Measurements from ENCODE around the gene MBLAC2. TPM values are rescaled to one million over a fixed set of nuclear protein-coding genes. Genes with fewer than 3 reads are reported as not detected.

MBLAC2 gene
- total and polyA plus RNA-seq, 2 donors (not counting 1 experiment from before 2014, with no cell fraction given): 3.8 to 13.3 TPM

DNA sequence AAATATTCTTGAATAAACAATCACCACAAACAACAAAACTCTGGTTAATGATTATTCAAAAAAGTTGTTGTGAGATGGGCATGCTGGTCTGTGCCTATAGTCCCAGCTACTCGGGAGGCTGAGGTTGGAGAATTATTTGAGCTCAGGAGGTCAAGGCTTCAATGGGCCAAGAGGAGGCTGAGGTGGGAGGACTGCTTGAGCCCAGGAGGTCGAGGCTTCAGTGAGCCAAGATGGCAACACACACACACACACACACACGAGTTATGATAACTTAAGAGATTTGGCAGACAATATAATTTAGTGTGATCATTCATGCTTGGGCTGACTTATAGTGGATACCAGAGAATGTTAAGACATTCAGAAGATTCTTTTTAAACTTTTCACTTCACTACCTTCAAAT is 39.9 kb upstream of the MBLAC2 start:
- POLR2A ChIA-PET: no interaction called here
- no peaks in the 10 kb centered on the region for H3K79me2 ChIP-seq (ENCODE audit: control insufficient read depth, insufficient read depth, low read length)
- Mint-ChIP-seq H3K4me3 (no peak overlapping the region), H3K27ac (no peak overlapping the region), H3K27me3 (no peaks in the 10 kb centered on the region), H3K9me3 (ENCODE audit: insufficient read depth) (no peaks in the 10 kb centered on the region), H3K4me1 (peaks cover 5% of the 10 kb centered on the region)
- no peak overlapping the region for H3K4me3 ChIP-seq (ENCODE audit: control extremely low read depth in 1 of 5, extremely low read depth in 1 of 5, insufficient read depth in 1 of 5, low read depth in 2 of 5, low read length in 4 of 5)
- TF ChIP-seq, protein P1, sequence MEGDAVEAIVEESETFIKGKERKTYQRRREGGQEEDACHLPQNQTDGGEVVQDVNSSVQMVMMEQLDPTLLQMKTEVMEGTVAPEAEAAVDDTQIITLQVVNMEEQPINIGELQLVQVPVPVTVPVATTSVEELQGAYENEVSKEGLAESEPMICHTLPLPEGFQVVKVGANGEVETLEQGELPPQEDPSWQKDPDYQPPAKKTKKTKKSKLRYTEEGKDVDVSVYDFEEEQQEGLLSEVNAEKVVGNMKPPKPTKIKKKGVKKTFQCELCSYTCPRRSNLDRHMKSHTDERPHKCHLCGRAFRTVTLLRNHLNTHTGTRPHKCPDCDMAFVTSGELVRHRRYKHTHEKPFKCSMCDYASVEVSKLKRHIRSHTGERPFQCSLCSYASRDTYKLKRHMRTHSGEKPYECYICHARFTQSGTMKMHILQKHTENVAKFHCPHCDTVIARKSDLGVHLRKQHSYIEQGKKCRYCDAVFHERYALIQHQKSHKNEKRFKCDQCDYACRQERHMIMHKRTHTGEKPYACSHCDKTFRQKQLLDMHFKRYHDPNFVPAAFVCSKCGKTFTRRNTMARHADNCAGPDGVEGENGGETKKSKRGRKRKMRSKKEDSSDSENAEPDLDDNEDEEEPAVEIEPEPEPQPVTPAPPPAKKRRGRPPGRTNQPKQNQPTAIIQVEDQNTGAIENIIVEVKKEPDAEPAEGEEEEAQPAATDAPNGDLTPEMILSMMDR (IDR thresholded peaks at IDR 0.05): no peak
- TF ChIP-seq EZH2 (IDR thresholded peaks at IDR 0.05; ENCODE audit: borderline replicate concordance, insufficient read depth, low read depth, low read length, poor library complexity, severe bottlenecking): no peak
- ATAC-seq (ENCODE audit: low read depth) (no peak), DNase-seq (no peak)
- H3K4me1 ChIP-seq (ENCODE audit: control insufficient read depth in 2 of 2, insufficient read depth in 2 of 2, low read length in 2 of 2): no peaks in the 10 kb centered on the region
- peaks cover 4 to 5% of the 10 kb centered on the region in 2 experiments for H3K36me3 ChIP-seq (replicated peaks in 1 of 2; ENCODE audit: control extremely low read depth in 1 of 2, control insufficient read depth in 1 of 2, extremely low read depth in 1 of 2, insufficient read depth in 2 of 2, low read length in 1 of 2)
- no CpG with 5 or more reads among the region's 3 CpGs for WGBS (ENCODE audit: insufficient coverage)
- H4K20me1 ChIP-seq (ENCODE audit: control insufficient read depth, insufficient read depth, low read length, poor library complexity, severe bottlenecking): no peaks in the 10 kb centered on the region
- H3K9ac ChIP-seq (ENCODE audit: low read length): no peak overlapping the region
- H2AFZ ChIP-seq (ENCODE audit: insufficient read depth, low read depth, low read length, poor library complexity, severe bottlenecking): no peak overlapping the region
- H3K27me3 ChIP-seq (replicated peaks in 1 of 4; ENCODE audit: control extremely low read depth in 1 of 4, control insufficient read depth in 3 of 4, insufficient read depth in 4 of 4, low read length in 3 of 4): no peaks in the 10 kb centered on the region
- H3K27ac ChIP-seq (ENCODE audit: low read length in 2 of 2): no peak overlapping the region
- intact Hi-C loops (cut with micrococcal nuclease): no loop called here
- no peaks in the 10 kb centered on the region for H3K9me3 ChIP-seq (ENCODE audit: control extremely low read depth in 1 of 3, control insufficient read depth in 2 of 3, insufficient read depth in 1 of 3, low read length in 2 of 3)
- H3K4me2 ChIP-seq (replicated peaks; ENCODE audit: low read depth, low read length, poor library complexity, severe bottlenecking): no peak overlapping the region
- CTCF ChIA-PET: no interaction called here

DNA sequence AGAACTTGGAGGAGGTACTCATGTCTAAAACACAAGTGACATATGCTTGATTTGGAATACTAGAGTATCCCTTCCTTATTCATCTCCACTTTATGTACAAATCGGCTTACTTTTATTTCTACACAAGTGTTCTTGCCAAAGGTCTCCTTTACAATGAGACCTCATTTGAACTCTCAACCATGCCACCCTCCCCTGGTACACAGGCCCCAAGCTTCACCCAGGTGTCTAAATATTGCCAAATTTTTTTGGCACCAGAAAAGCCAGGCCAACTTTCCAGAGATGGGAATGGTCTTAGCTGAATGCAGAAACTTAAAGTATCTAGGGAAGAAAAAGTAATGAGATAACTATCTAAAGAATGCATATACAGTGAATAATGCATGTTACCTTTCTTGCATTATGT is 35.9 kb upstream of the MBLAC2 start:
- no peaks in the 10 kb centered on the region for H3K36me3 ChIP-seq (replicated peaks in 1 of 2; ENCODE audit: control extremely low read depth in 1 of 2, control insufficient read depth in 1 of 2, extremely low read depth in 1 of 2, insufficient read depth in 2 of 2, low read length in 1 of 2)
- no peaks in the 10 kb centered on the region for H3K4me1 ChIP-seq (ENCODE audit: control insufficient read depth in 2 of 2, insufficient read depth in 2 of 2, low read length in 2 of 2)
- H3K79me2 ChIP-seq (ENCODE audit: control insufficient read depth, insufficient read depth, low read length): no peaks in the 10 kb centered on the region
- H3K27me3 Mint-ChIP-seq: no peaks in the 10 kb centered on the region
- no peaks in the 10 kb centered on the region for H3K27me3 ChIP-seq (replicated peaks in 1 of 4; ENCODE audit: control extremely low read depth in 1 of 4, control insufficient read depth in 3 of 4, insufficient read depth in 4 of 4, low read length in 3 of 4)
- H3K4me3 Mint-ChIP-seq: no peak overlapping the region
- no peaks in the 10 kb centered on the region for H3K9me3 ChIP-seq (ENCODE audit: control extremely low read depth in 1 of 3, control insufficient read depth in 2 of 3, insufficient read depth in 1 of 3, low read length in 2 of 3)
- H3K4me2 ChIP-seq (replicated peaks; ENCODE audit: low read depth, low read length, poor library complexity, severe bottlenecking): no peak overlapping the region
- DNase-seq (no peak), ATAC-seq (ENCODE audit: low read depth) (no peak)
- no peaks in the 10 kb centered on the region for H4K20me1 ChIP-seq (ENCODE audit: control insufficient read depth, insufficient read depth, low read length, poor library complexity, severe bottlenecking)
- no peaks in the 10 kb centered on the region for H3K9me3 Mint-ChIP-seq (ENCODE audit: insufficient read depth)
- H3K9ac ChIP-seq (ENCODE audit: low read length): no peak overlapping the region
- intact Hi-C loops (cut with micrococcal nuclease): no loop called here
- ChIA-PET POLR2A (no interaction called here), CTCF (interaction anchor here (0.7 kb wide), 1 partner anchor 47 kb away, joined by 4 read pairs; no protein-coding TSS in a partner anchor)
- no peak overlapping the region for H3K4me3 ChIP-seq (ENCODE audit: control extremely low read depth in 1 of 5, extremely low read depth in 1 of 5, insufficient read depth in 1 of 5, low read depth in 2 of 5, low read length in 4 of 5)
- no peak overlapping the region for H3K27ac Mint-ChIP-seq
- TF ChIP-seq, protein P1 (IDR thresholded peaks at IDR 0.05): no peak
- no peak for TF ChIP-seq EZH2 (IDR thresholded peaks at IDR 0.05; ENCODE audit: borderline replicate concordance, insufficient read depth, low read depth, low read length, poor library complexity, severe bottlenecking)
- H2AFZ ChIP-seq (ENCODE audit: insufficient read depth, low read depth, low read length, poor library complexity, severe bottlenecking): no peak overlapping the region
- H3K27ac ChIP-seq (ENCODE audit: low read length in 2 of 2): no peak overlapping the region
- 100% methylated on average over 1 of the region's 1 CpG for WGBS (ENCODE audit: insufficient coverage)
- no peaks in the 10 kb centered on the region for H3K4me1 Mint-ChIP-seq

Data from B cell (primary cell).